ENCODE results near the gene PATJ. TPM values are rescaled to one million over a fixed set of nuclear protein-coding genes. Genes with fewer than 3 reads are reported as not detected.

Gene PATJ
- total and polyA plus RNA-seq, 2 of the 13 experiments (the other 11 are each of a cell fraction or from before 2014, with no cell fraction given), result 6.2 to 16.8 TPM

DNA sequence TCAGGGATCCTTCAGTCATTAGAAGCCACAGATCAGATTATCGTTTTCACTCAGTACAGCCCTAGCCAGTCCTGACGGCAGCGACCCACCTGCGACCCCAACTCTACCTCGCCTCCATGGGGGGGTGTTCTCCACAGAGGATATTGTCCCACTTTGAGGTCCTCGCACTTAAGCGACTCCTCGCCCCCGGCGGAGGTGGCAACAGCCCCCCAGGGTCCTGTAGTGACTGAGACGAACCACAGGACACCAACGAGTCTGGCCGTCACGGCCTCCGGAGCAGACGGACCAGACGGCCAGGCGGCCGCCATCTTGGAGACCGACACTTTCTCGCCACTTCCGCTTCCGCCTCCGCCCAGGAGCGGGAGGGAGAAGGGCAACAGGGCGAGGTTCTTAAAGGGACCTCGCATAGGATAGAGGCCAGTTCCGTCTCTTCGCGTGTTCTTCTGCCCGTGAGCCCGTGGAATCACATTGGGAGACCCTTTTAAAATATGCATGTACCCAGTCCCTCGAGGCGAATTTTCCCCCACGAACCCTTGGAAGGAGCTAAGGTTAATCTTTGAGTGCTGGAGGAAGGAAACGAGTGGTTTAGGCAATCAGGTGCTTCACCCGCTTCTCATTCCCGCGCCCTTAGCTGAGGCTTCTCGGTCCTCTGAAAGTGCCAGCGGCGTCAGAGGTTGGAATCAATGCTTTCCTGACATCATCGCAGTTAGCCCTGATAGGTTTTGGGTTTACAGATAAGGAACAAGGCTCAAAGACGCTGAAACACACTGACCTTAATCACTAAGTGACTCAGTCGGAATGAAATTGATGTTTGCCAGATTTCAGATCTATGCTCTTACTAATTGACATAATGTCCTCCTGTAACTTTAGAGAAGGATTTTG, 17.2 kb upstream of the PATJ start, which contains the start of gene TM2D1 (continued):
- TF ChIP-seq, protein P1, sequence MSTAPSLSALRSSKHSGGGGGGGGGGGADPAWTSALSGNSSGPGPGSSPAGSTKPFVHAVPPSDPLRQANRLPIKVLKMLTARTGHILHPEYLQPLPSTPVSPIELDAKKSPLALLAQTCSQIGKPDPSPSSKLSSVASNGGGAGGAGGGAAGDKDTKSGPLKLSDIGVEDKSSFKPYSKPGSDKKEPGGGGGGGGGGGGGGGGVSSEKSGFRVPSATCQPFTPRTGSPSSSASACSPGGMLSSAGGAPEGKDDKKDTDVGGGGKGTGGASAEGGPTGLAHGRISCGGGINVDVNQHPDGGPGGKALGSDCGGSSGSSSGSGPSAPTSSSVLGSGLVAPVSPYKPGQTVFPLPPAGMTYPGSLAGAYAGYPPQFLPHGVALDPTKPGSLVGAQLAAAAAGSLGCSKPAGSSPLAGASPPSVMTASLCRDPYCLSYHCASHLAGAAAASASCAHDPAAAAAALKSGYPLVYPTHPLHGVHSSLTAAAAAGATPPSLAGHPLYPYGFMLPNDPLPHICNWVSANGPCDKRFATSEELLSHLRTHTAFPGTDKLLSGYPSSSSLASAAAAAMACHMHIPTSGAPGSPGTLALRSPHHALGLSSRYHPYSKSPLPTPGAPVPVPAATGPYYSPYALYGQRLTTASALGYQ (CRISPR knock-in tag; IDR thresholded peaks at IDR 0.05), result no peak
- TF ChIP-seq CBX2 (IDR thresholded peaks at IDR 0.05; ENCODE audit: low read depth, low read length) (no peak), CBX2 (CRISPR knock-in tag; IDR thresholded peaks at IDR 0.05; ENCODE audit: low read depth) (no peak), MBD4 (IDR thresholded peaks at IDR 0.05; ENCODE audit: borderline replicate concordance, low read length) (no peak), ZNF337 (CRISPR knock-in tag; IDR thresholded peaks at IDR 0.05; ENCODE audit: borderline replicate concordance, low read depth) (no peak), KLF16 (CRISPR knock-in tag; IDR thresholded peaks at IDR 0.05) (peak in 1 of 2 experiments; percentile 80; a peak in 1 of 4 replicates), ZBTB3 (CRISPR knock-in tag; IDR thresholded peaks at IDR 0.05; ENCODE audit: borderline replicate concordance, low read depth) (no peak), ATF5 (CRISPR knock-in tag; IDR thresholded peaks at IDR 0.05; ENCODE audit: low read depth) (no peak), MED8 (CRISPR knock-in tag; IDR thresholded peaks at IDR 0.05; ENCODE audit: insufficient replicate concordance) (peak; percentile 92), ZNF101 (CRISPR knock-in tag; IDR thresholded peaks at IDR 0.05; ENCODE audit: borderline replicate concordance, low read depth) (no peak), ZNF143 (CRISPR knock-in tag; IDR thresholded peaks at IDR 0.05) (no peak), ZNF577 (CRISPR knock-in tag; IDR thresholded peaks at IDR 0.05; ENCODE audit: borderline replicate concordance, low read depth) (no peak), HNRNPL (IDR thresholded peaks at IDR 0.05; ENCODE audit: low read depth, low read length) (0 out of 2 replicates have a peak, but pooled peaks have one; percentile 41), ZNF362 (CRISPR knock-in tag; IDR thresholded peaks at IDR 0.05; ENCODE audit: borderline replicate concordance) (peak; percentile 43; the same call in 1 of the 2 replicates), ZNF383 (CRISPR knock-in tag; IDR thresholded peaks at IDR 0.05; ENCODE audit: borderline replicate concordance) (no peak), KLF15 (CRISPR knock-in tag; IDR thresholded peaks at IDR 0.05; ENCODE audit: borderline replicate concordance) (no peak; the same call in 1 of the 2 replicates), E2F5 (CRISPR knock-in tag; conservative IDR thresholded peaks at IDR 0.05) (no peak; the same call in 1 of the 2 replicates), TAF1 (CRISPR knock-in tag; IDR thresholded peaks at IDR 0.05) (peak; percentile 99), ZNF790 (CRISPR knock-in tag; IDR thresholded peaks at IDR 0.05; ENCODE audit: borderline replicate concordance) (no peak), TGIF2 (CRISPR knock-in tag; IDR thresholded peaks at IDR 0.05) (peak; percentile 56), PLRG1 (conservative IDR thresholded peaks at IDR 0.05) (no peak)
- TF ChIP-seq, protein P2, sequence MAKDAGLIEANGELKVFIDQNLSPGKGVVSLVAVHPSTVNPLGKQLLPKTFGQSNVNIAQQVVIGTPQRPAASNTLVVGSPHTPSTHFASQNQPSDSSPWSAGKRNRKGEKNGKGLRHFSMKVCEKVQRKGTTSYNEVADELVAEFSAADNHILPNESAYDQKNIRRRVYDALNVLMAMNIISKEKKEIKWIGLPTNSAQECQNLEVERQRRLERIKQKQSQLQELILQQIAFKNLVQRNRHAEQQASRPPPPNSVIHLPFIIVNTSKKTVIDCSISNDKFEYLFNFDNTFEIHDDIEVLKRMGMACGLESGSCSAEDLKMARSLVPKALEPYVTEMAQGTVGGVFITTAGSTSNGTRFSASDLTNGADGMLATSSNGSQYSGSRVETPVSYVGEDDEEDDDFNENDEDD (CRISPR knock-in tag; IDR thresholded peaks at IDR 0.05; ENCODE audit: borderline replicate concordance), result peak; percentile 53
- TF ChIP-seq, protein P3, sequence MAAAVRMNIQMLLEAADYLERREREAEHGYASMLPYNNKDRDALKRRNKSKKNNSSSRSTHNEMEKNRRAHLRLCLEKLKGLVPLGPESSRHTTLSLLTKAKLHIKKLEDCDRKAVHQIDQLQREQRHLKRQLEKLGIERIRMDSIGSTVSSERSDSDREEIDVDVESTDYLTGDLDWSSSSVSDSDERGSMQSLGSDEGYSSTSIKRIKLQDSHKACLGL (CRISPR knock-in tag; IDR thresholded peaks at IDR 0.05), result peak; percentile 86
